Naive B cell (primary cell): ENCODE data around the gene RBM38. TPM values are rescaled to one million over a fixed set of nuclear protein-coding genes. Genes with fewer than 3 reads are reported as not detected.
"Not testable (repeated sequence)": the region's sequence is repeated elsewhere in the genome, so short reads cannot be mapped to it uniquely, and the experiment has no call there.

Source experiments
- ATAC-seq, 2 donors: fragments of 150-1000 bp; cut with Tn5 transposase; 2 replicates each; pipeline ENCODE4 v1.10.0; 2021; ENCODE audit warnings: low read depth in 2 of 2, mild to moderate bottlenecking in 2 of 2, moderate library complexity in 2 of 2
- DNase-seq: peaks from one replicate; pipeline ENCODE4 v3.0.0; 2022
- H3K27ac Mint-ChIP-seq, 6 donors: one replicate each; pipeline ENCODE4 v1.8.0; 2020 to 2022; ENCODE audit warnings: mild to moderate bottlenecking in 6 of 6, mixed read lengths in 6 of 6, moderate library complexity in 5 of 6, inconsistent platforms in 2 of 6
- H3K27me3 Mint-ChIP-seq, 3 donors: one replicate each; pipeline ENCODE4 v1.8.0; 2021 to 2022; ENCODE audit warnings: mixed read lengths in 3 of 3, mild to moderate bottlenecking in 1 of 3
- H3K36me3 Mint-ChIP-seq, 2 donors: one replicate each; pipeline ENCODE4 v1.8.0; 2020 to 2022; ENCODE audit warnings: mixed read lengths in 2 of 2, inconsistent platforms in 1 of 2, mild to moderate bottlenecking in 1 of 2
- H3K4me1 Mint-ChIP-seq, 3 donors: one replicate each; pipeline ENCODE4 v1.8.0; 2020 to 2022; ENCODE audit warnings: mixed read lengths in 3 of 3, inconsistent platforms in 1 of 3, mild to moderate bottlenecking in 1 of 3, moderate library complexity in 1 of 3
- H3K4me3 Mint-ChIP-seq, 8 donors: one replicate each; pipeline ENCODE4 v1.8.0; 2020 to 2022; ENCODE audit warnings: mild to moderate bottlenecking in 8 of 8, mixed read lengths in 8 of 8, moderate library complexity in 8 of 8, inconsistent platforms in 2 of 8
- H3K9me3 Mint-ChIP-seq, 7 donors: one replicate each; pipeline ENCODE4 v1.8.0; 2020 to 2022; ENCODE audit warnings: mixed read lengths in 7 of 7, mild to moderate bottlenecking in 5 of 7, inconsistent platforms in 2 of 7, moderate library complexity in 1 of 7
- polyA plus RNA-seq, 6 donors: library from polyadenylated mRNA; unstranded; fragments of 300-500 nt; fragmentation: Illumina TruSeq; gene quantifications; one replicate each; pipeline ENCODE4 v1.2.3, GENCODE V29; 2021; ENCODE audit warnings: low read depth in 6 of 6

The RBM38 gene
- polyA plus RNA-seq, 6 donors from 2014 or later: 80.1 to 189 (median 157) TPM

DNA sequence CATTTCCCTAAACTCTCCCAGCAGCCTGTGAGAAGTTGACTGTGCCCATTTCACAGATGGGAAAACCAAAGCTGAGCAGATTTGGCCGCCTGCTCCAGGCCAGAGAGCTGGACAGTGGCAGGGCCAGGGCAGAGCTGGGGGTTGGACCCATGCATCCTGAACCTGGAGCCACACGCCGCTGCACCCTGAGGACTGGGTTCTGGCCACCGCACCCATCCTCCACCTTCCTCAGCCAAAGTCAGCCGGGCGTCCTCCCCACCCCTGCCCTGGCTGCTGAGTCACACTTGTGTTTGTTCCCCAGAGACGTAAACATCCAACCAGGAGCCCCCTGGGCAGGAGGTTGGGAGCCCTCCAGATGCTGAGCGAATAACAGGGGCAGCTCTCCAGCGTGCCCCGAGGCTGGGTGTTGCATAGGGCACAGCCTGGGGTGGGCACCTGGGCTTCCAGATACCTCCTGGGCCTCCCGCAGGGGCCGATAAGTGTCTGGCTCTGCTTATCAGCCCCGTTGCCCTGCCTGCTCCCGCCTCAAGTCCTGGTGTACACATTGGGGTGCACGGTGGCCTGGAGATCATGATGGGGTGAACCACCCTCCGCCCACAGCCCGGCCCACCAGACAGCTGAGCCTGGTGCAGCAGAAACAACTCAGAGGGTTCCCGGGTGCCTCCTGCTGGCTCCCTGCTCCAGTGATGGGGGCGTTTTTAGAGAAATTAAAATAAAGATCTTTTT, 23.8 kb downstream of the RBM38 start:
- Mint-ChIP-seq H3K27me3 (no peaks in the 10 kb centered on the region), H3K4me1 (peaks cover 23 to 38% (median 36%) of the 10 kb centered on the region in 3 donors), H3K36me3 (no peaks in the 10 kb centered on the region), H3K27ac (no peak overlapping the region), H3K4me3 (no peak overlapping the region), H3K9me3 (peaks cover 0 to 3% (median 0%) of the 10 kb centered on the region in 7 donors)
- DNase-seq: no peak
- ATAC-seq: no peak

DNA sequence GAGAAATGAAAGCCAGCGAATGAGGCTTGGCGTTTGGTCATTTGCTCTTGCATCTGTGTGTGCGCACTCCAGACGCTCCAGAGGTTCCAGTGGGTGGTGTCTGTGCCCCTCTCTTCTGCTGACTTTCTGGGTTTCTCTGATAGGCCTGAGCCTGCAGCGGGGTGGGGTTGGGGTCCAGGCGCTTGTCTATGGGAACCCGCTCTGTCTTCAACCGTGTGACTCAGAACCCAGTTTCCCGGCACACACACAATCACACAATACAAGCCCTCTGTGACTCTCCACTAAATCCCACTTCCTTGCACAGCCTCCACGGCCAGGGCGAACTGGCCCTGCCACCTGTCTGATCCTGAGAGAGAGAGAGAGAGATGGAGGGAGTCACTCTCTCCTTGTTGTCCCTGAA, 24.6 kb downstream of the RBM38 start:
- H3K4me1 Mint-ChIP-seq: peaks cover 25 to 36% (median 33%) of the 10 kb centered on the region in 3 donors
- no peak for ATAC-seq
- no peaks in the 10 kb centered on the region for H3K36me3 Mint-ChIP-seq

DNA sequence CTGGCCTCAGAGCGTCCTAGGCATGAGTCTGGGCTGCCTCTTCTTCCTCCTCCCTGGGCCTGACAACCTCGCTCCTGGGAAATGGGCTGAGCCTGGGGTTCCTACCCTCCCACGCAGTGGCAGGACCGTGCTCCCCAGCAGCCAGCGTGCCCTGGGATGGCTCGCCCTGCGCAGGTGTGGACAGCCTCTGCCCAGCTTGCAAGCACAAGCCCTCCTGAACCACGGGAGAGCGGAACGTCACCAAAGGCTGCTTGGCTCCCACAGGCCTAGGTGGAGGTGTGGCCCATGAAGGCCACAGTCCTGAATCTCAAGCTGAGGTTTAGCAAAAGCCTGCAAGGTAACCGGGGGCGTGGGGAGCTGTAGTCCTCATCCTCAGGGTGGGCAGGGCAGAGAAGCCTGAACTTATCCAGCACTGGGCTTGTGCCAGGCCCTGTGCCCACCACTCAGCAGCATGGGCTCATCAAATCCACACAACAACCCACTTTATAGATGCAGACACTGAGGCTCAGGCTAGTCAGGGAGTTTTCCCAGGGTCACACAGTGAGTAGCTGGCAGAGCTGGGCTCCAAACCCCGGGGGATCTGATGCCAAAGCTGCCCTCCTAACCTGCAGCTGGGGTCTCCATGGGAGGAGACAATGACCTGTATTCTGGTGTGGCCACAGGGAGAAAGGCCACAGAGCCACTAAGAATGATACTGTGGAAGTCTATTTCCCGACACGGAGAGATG, 25.3 kb downstream of the RBM38 start:
- Mint-ChIP-seq H3K4me3 (peak overlapping the region in 1 of 8 donors; percentile 29), H3K4me1 (peaks cover 20 to 31% (median 29%) of the 10 kb centered on the region in 3 donors), H3K36me3 (no peaks in the 10 kb centered on the region), H3K9me3 (peaks cover 0 to 3% (median 0%) of the 10 kb centered on the region in 7 donors), H3K27me3 (no peaks in the 10 kb centered on the region), H3K27ac (no peak overlapping the region)
- ATAC-seq (no peak), DNase-seq (no peak)

More for the DNA sequence above, 24.6 kb downstream of the RBM38 start:
- H3K4me3 Mint-ChIP-seq: peak overlapping the region in 1 of 8 donors; percentile 47
- DNase-seq: no peak
- no peaks in the 10 kb centered on the region for H3K27me3 Mint-ChIP-seq
- H3K27ac Mint-ChIP-seq: peak overlapping the region in 2 of 6 donors; percentile 73 to 78
- H3K9me3 Mint-ChIP-seq: peaks cover 0 to 3% (median 0%) of the 10 kb centered on the region in 7 donors

DNA sequence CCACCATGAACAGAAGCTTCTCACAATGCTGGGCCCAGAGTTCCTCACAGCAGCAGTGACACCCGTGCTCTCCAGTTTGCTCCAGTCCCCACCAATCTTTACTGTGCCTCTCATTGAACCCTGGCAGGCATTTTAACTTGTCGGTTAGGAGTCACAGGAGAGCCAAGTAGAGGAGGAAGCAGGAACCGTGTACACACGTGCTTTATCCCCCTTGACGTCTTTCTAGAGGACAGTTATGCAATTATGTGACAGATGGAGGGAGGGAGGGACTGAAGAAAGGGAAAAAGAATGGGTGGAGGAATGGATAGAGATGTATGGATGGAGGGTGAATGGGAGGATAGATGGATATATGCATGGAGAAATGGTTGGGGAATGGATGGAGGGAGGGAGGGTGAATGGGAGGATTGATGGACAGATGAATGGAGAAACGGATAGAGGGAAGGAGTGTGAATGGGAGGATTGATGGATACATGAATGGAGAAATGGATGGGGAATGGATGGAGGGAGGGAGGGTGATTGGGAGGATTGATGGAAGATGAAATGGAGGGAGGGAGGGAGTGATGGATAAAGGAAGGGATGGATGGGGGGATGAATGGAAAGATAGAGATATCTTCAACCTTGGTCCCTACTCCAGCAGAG, 26.0 kb downstream of the RBM38 start:
- H3K36me3 Mint-ChIP-seq: no peaks in the 10 kb centered on the region
- peaks cover 24 to 37% (median 36%) of the 10 kb centered on the region in 3 donors for H3K4me1 Mint-ChIP-seq
- no peaks in the 10 kb centered on the region for H3K27me3 Mint-ChIP-seq
- H3K27ac Mint-ChIP-seq: peak overlapping the region in 1 of 6 donors; percentile 72
- H3K9me3 Mint-ChIP-seq: peaks cover 0 to 3% (median 0%) of the 10 kb centered on the region in 7 donors
- no peak overlapping the region for H3K4me3 Mint-ChIP-seq
- DNase-seq: no peak
- peak in 1 of 2 donors; percentile 21 for ATAC-seq

GRCh38 chr20:57417830-57418780, 26.9 kb downstream of the RBM38 start:
- ATAC-seq (no peak), DNase-seq (no peak)
- H3K27me3 Mint-ChIP-seq: no peaks in the 10 kb centered on the region
- peak overlapping the region in 1 of 8 donors; percentile 56 for H3K4me3 Mint-ChIP-seq
- peak overlapping the region in 1 of 6 donors; percentile 53 for H3K27ac Mint-ChIP-seq
- no peaks in the 10 kb centered on the region for H3K36me3 Mint-ChIP-seq
- no peaks in the 10 kb centered on the region for H3K9me3 Mint-ChIP-seq
- peaks cover 19 to 43% (median 32%) of the 10 kb centered on the region in 3 donors for H3K4me1 Mint-ChIP-seq

GRCh38 chr20:57419479-57419878, 28.3 kb downstream of the RBM38 start:
- ATAC-seq, H3K27me3 Mint-ChIP-seq, H3K36me3 Mint-ChIP-seq, DNase-seq, H3K9me3 Mint-ChIP-seq: not testable (repeated sequence)
- peak overlapping the region in 1 of 8 donors; percentile 8 for H3K4me3 Mint-ChIP-seq
- peaks cover 28 to 57% (median 40%) of the 10 kb centered on the region in 3 donors for H3K4me1 Mint-ChIP-seq
- H3K27ac Mint-ChIP-seq: peak overlapping the region in 1 of 6 donors; percentile 16

DNA sequence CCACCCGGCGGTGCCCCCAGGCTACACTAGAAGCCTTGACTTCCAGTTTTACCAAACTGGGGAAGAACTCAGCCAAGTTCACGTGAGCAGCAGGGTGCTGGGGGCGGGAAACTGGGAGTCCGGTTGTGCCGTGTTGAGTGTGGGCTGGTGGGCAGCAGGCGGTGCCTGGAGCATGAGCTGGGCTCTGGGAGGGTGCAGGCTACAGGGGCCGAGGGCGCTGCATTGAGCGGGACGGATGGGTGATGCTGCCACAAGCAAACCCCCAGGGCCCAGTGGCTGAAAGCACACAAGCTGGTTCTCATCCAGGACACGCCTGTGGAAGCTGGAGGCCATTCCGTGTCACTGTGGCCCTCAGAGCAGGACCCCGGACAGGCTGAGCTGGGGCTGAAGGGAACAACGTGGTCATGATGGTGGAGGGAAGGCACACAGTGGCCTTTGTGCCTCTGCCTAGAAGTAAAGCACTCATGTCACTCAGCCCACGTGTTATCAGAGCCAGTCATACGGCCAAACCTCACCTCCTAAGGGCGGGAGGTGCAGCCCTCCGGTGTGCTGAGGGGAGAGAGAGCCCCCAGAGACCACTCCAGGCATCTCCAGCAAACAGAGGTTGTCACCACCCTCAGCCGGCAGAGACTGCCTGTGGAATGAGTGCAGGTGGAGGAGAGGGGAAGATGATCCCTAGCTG, 29.5 kb downstream of the RBM38 start:
- Mint-ChIP-seq H3K9me3 (no peaks in the 10 kb centered on the region), H3K4me1 (peaks cover 39 to 64% (median 53%) of the 10 kb centered on the region in 3 donors), H3K27ac (peak overlapping the region in 4 of 6 donors; percentile 16 to 84 (median 48)), H3K4me3 (peak overlapping the region in 1 of 8 donors; percentile 24), H3K36me3 (no peaks in the 10 kb centered on the region), H3K27me3 (no peaks in the 10 kb centered on the region)
- ATAC-seq: no peak
- DNase-seq: no peak

DNA sequence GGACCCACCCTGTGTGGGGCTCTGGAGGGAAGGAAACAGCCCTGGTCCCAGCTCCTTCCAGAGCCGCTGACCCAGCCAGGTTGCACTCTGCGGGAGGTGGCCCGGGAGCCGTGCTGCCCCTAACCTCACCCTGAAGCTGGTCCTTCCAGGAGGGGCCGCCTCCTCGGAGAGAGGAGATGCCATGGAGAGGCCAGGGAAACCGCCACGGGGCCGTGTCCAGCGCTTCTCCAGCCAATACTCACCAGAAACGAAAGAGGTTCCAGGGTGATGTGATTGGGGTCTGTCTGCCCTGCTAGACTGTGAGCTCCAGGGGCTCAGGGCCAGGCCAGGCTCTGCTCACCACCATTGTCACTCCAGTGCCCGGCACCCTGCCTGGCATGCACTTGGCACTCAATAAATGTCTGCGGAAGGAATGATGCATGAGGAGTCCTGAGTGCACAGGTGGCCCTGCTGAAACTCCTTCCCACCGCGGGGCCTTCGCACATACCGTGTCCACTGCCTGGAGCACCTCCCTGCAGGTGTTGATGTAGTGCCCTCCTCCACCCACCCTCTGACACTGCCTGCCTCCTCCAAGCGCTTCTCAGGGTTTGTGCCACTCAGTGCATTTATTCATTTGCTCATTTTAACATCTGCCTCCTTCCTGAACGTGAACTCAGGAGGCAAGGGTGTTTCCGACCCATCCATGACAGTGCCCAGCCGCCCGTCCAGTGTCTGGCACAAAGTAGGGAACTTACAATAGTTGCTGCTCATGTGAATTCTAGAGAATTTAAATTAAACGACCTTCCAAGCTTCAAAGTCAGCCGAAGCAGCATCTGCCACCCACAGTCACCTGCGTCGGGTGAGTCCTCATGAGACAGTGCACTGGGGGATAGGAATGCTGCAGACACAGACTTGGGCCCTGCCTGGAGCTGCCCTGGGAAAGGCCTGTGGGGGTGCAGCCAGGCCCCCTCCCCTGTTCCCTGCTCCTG, 30.3 kb downstream of the RBM38 start:
- DNase-seq: no peak
- Mint-ChIP-seq H3K4me1 (peaks cover 41 to 68% (median 61%) of the 10 kb centered on the region in 3 donors), H3K9me3 (no peaks in the 10 kb centered on the region), H3K27me3 (no peaks in the 10 kb centered on the region), H3K36me3 (no peaks in the 10 kb centered on the region), H3K4me3 (peak overlapping the region in 1 of 8 donors; percentile 25), H3K27ac (peak overlapping the region in 1 of 6 donors; percentile 20)
- no peak for ATAC-seq

DNA sequence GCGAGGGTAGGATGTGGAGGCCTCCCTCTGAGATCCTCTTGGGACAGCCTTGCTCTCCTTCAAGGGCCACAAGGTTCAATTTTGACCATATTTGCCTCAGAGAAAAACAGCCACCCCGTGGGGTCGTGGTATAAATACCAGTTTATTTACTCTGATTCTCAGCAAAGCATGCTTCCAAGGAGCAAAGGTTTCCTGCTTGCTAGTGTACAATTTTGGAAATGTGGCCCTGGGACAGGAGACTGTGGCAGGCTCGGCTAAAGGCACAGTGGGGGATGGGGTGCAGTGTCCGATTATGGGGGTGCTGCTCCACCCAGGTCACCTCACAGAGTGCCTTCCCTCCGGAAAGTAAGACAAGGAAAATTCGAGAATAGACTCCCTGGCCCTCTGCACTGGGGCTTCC, 31.1 kb downstream of the RBM38 start:
- no peaks in the 10 kb centered on the region for H3K9me3 Mint-ChIP-seq
- no peak overlapping the region for H3K4me3 Mint-ChIP-seq
- H3K27ac Mint-ChIP-seq: peak overlapping the region in 1 of 6 donors; percentile 20
- no peaks in the 10 kb centered on the region for H3K36me3 Mint-ChIP-seq
- no peak for ATAC-seq
- H3K27me3 Mint-ChIP-seq: no peaks in the 10 kb centered on the region
- peaks cover 44 to 69% (median 64%) of the 10 kb centered on the region in 3 donors for H3K4me1 Mint-ChIP-seq
- no peak for DNase-seq

- H3K4me1 Mint-ChIP-seq: peaks cover 56 to 88% (median 73%) of the 10 kb centered on the region in 3 donors
- no peaks in the 10 kb centered on the region for H3K9me3 Mint-ChIP-seq
- H3K27ac Mint-ChIP-seq: peak overlapping the region in 5 of 6 donors; percentile 74 to 91 (median 89)
- peak overlapping the region; percentile 37 to 88 (median 80) for H3K4me3 Mint-ChIP-seq
- ATAC-seq: peak; percentile 40 to 44
- DNase-seq: peak; percentile 42
- no peaks in the 10 kb centered on the region for H3K36me3 Mint-ChIP-seq
- no peaks in the 10 kb centered on the region for H3K27me3 Mint-ChIP-seq
Observed at GRCh38 chr20:57425150-57426013, 34.2 kb downstream of the RBM38 start.
